Stimulated activated CD4-positive, alpha-beta T cell treated with anti-CD3 and anti-CD28 coated beads, Interleukin-2, amount 100 ng/mL, for 24 hours (primary cell): ENCODE data around the gene IMPA2.

ENCODE experiments used
- DNase-seq, 2 donors: peaks; one replicate each; pipeline ENCODE4 v3.0.0-alpha.2; 2020

IMPA2 gene

GRCh38 chr18:12009581-12010140, 28.4 kb downstream of the IMPA2 start:
- DNase-seq: no peak

DNA sequence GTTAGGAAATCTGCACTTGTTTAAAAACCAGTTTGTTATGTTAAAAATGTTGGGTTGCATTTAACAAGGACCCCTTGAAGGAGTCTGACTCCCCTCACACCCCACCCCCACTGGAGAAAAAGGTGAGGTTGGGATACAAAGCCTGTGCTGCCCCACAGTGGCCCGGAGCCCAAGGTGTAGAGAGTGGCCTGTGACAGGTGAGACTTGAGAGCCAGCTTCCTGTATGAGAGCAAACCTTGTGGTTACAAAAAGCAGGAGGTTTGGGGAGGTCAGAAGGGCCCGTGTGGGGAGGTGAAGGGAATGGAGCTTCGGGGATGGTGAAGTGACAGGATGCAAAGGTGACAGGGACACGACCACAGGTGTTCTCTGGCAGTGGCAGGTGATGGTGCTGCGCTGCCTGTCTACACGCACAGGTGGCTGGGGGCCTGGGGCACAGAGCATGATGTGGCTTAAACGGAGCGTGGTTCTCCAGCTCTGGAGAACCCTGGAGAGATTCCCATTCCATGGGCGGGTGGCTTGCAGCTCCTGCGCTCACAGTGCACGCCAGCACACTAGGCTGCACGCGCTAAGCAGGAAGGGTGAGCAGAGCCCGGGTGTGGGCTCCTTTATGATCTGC, 29.0 kb downstream of the IMPA2 start:
- DNase-seq: no peak

DNA sequence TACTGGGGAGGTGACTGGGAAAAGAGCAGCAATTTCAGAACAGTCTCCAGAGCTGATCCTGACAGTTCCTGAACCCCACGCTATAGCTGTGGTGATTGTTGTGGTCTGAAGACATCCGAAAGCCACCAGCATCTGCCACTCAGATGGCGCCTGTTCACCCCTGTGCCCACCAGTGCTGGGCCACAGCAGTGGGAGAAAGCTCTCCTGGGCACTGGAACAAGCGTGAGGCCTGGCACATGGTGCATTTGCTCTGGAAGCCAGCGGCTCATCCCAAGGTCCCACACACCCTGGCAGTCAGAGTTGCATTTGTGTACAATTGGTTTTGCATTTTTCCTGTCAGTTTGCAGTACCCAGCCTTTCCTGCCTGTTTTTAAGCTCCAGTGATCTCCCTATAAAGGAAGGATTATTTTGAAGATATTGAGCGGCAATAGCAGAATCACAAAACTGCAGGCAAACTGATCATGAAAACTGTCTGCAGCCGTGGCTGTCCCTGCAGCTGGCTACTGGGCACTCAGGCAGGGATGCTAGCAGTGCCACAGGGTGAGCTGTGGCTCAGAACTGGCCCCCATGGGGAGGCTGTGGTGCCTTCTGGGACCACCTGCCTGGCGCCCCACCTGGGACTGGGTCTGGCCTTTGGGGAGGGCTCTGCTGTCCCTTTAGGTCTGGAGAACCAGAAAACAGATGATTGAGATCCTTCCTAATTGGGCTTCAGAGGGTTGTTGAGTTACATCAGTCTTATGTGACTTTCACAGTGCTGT, 30.1 kb downstream of the IMPA2 start:
- no peak for DNase-seq

GRCh38 chr18:12011957-12012549, 30.7 kb downstream of the IMPA2 start:
- no peak for DNase-seq

- DNase-seq: no peak
Observed at GRCh38 chr18:12012697-12013096, 31.4 kb downstream of the IMPA2 start.

GRCh38 chr18:12013186-12013916, 32.0 kb downstream of the IMPA2 start:
- no peak for DNase-seq

DNA sequence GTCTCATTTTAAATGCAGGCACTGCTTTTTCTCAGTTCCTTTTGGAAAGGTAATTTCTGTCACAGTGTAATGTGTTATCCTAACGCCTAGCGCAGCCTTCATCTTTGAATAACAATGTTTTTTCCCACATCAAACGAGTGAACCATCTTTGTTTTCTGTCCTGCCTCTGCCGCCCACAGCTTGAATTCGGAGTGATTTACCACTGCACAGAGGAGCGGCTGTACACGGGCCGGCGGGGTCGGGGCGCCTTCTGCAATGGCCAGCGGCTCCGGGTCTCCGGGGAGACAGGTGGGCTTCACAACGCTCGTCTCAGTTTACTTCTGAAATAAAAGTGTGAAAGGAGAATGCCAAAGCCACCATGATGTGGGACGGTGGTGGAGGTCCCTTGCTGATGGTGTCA, 32.8 kb downstream of the IMPA2 start:
- no peak for DNase-seq

DNA sequence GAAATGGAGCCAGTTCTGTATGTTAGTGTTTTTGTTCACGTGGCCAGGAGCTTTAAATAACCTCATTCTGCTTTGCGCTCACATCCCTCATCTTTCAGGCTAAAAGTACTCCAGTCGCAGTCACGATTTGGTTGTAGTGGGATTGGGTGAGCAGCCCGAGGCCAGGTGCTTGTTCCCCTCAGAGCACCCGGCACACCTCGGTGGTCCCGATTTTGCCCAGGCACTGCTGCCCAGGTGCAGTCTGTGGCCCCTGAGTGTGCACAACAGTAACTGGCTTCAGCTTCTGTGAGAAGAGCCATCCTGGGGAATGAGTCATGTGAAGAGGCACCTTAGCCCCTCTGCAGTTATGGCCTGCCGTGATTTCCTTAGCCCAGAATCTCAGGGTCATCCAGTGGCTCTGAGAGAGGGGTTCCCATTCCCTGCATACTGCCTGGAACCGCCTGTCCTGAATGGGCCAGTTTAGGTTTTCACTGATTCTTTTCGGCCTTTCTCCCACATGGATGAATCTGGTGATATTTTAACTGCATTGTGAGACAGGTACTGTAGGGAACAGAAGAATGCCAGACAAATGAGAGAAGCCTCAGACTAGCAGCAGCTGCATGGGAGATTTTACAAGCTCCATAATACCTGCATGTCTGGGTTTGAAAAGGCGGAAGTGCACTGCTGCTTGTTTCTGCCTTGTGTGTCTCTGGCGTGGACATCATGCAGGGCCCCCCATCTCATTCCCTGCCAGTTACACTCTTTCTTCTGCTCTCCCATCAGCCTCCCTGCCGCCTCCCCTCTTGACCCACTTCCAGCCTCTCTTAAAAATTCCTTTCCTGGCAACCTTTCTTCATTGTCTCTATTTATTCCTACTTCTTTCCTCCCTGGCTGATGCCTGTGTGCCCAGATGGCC, 33.5 kb downstream of the IMPA2 start:
- DNase-seq: no peak

GRCh38 chr18:12015416-12016062, 34.2 kb downstream of the IMPA2 start:
- no peak for DNase-seq

GRCh38 chr18:12017081-12017480, 35.8 kb downstream of the IMPA2 start:
- no peak for DNase-seq

- DNase-seq: no peak
Observed at GRCh38 chr18:12018861-12019260, 37.6 kb downstream of the IMPA2 start.

DNA sequence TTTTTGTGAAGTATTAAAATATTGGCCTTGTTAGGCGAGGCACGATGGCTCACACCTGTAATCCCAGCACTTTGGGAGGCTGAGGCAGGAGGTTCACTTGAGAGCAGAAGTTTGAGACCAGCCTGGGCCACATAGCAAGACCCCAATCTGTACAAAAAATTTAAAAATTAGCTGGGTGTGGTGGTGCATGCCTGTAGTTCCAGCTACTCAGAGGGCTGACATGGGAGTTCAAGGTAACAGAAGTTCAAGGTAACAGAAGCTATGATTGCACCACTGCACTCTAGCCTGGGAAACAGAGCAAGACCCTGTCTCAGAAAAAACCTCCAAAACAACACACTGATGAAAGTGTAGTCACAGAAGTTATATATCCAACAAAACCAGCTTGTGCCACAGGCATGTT, 39.8 kb downstream of the IMPA2 start:
- DNase-seq: no peak

GRCh38 chr18:12021596-12021995, 40.3 kb downstream of the IMPA2 start:
- no peak for DNase-seq

DNA sequence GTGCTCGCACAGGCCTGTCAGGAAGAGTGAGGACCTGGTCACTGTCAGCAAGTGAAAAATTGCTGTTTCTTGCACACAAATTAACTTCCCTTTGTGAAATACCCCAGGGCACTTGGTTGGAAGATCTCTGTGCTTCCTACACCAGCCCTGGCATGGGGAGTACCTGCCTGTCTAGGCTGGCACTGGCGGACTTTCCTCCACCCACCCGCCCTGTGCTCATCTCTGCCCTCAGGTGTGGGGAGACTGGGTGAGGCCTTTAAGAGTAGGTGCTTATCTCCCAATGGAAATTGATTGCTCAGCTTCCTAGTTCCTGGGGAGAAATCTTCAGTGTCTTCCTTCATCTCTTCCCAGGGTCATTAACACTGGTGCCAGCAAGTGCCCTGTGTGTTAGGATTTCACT, 42.1 kb downstream of the IMPA2 start:
- DNase-seq: no peak

DNA sequence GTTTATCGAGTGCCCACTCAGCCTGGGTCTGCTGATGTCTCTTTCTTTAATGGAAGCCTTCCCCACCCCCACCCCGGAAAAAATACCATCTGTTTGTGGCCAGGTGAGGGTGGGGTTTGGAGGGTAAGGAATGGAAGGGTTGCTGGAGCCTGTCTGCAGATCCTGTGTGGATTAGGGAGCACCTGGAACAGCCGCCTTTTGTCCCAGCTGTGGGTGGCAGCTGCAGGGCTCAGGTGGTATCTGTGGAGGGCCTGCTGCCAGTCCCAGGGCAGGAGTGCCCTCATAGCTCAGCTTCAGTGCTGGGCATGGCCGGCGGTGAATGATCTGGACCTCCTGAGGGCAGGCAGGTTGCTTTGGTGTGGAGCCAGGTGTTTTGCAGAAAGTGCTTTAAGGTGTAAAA, 45.3 kb downstream of the IMPA2 start:
- no peak for DNase-seq

GRCh38 chr18:12027046-12027445, 45.7 kb downstream of the IMPA2 start:
- no peak for DNase-seq

- DNase-seq: no peak
Observed at GRCh38 chr18:12027480-12027879, 46.2 kb downstream of the IMPA2 start.

DNA sequence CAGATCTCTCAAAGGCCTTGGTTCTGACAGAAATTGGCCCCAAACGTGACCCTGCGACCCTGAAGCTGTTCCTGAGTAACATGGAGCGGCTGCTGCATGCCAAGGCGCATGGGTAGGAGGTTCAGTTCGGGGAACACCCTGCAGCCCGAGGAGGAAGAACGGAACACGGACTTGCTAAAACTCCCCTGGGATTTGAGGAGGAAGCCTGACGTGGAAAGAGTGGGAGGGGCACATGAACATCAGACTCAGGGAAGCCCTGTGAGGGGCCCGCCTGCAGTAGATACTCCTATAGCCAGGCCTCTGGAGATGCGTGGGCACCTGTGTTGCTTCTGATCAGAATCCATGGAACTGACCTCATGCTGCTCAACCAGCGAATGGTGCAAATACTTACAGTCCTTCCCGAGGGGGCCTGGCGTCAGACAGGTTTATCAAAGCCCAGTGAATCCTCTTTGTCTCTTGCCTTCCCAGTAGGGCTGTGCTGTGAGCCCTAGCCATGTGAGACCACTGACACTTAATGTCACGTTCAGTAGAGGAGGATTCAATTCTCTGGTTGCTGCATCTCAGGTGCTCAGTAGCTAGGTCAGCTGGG, 46.8 kb downstream of the IMPA2 start:
- no peak for DNase-seq

DNA sequence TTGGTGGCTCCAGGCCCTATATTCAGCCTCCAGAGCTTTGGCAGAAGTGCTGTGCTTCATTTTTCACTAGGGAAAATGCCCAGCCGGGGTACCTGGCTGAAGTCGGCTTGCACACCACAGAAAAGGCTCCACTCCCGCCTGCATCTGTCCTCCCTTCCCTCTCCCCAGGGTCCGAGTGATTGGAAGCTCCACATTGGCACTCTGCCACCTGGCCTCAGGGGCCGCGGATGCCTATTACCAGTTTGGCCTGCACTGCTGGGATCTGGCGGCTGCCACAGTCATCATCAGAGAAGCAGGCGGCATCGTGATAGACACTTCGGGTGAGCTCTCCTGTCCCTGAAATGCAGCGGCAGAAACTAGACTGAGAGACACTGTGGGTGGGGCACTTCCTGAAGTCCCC, 47.4 kb downstream of the IMPA2 start:
- no peak for DNase-seq

DNA sequence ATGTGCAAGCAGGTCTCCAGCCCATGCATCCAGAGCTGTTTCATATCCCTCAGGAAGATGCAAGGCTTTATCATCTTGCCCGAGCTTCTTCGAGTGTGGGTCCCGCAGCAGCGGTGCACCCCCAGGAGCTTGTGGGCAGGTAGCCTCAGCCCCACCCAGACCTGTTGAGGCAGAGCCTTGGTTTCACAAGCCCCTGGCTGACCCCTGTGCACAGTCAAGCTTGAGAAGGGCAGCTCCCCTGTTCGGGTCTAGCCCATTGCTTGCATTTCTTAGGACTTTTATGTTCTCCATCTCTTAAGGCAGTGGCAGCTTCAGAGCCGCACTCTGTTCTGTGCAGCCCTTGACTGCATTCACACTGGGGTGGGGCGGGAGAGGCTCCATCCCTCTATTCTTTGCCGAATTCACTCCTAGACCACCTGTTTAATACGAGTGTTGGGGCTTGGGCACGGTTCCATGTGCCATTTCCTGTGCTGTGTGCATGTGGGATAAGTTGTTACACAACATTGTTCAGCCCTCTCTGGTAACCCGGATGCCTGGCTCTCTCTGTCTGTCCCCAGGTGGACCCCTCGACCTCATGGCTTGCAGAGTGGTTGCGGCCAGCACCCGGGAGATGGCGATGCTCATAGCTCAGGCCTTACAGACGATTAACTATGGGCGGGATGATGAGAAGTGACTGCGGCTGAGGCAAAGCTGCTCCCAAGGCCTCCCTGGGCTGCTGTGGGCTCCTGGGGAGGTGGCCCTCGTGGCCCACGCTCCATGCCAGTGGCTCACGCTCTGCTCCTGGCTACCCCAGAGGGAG, 48.7 kb downstream of the IMPA2 start:
- DNase-seq: no peak

GRCh38 chr18:12030670-12031069, 49.4 kb downstream of the IMPA2 start:
- DNase-seq: no peak
